ENCODE measurements around the gene DNAJC12. TPM values are rescaled to one million over a fixed set of nuclear protein-coding genes. Genes with fewer than 3 reads are reported as not detected.

Gene DNAJC12
- polyA plus RNA-seq, 1 of the 3 experiments (the other 2 are of a cell fraction): 7.9 TPM

GRCh38 chr10:67827811-67828210 lies 10.2 kb downstream of the DNAJC12 start:
- DNase-seq: no peak
- Histone ChIP-seq H3K36me3 (replicated peaks in 1 of 2; ENCODE audit: control insufficient read depth in 1 of 2, insufficient read depth in 2 of 2, low read length in 1 of 2) (no peaks in the 10 kb centered on the region), H3K27ac (ENCODE audit: low read depth in 2 of 2, low read length in 1 of 2) (no peak overlapping the region), H2AFZ (ENCODE audit: low read depth) (no peak overlapping the region), H3F3A (replicated peaks; ENCODE audit: insufficient read depth) (peaks cover 8% of the 10 kb centered on the region), H3K4me2 (no peak overlapping the region), H3K4me1 (ENCODE audit: control insufficient read depth in 1 of 2, insufficient read depth in 2 of 2, low read depth in 1 of 2, low read length in 1 of 2) (no peaks in the 10 kb centered on the region; a peak in 1 of 4 replicates), H3K4me3 (ENCODE audit: low read depth in 2 of 2, low read length in 1 of 2) (no peak overlapping the region), H4K20me1 (ENCODE audit: insufficient read depth) (no peaks in the 10 kb centered on the region), H3K79me2 (ENCODE audit: insufficient read depth) (no peaks in the 10 kb centered on the region), H3K27me3 (ENCODE audit: insufficient read depth) (no peaks in the 10 kb centered on the region), H3K9me2 (no peaks in the 10 kb centered on the region), H3K9ac (no peak overlapping the region), H3K9me3 (no peaks in the 10 kb centered on the region)
- ChIA-PET CTCF (no interaction called here), POLR2A (no interaction called here)
- WGBS (ENCODE audit: low lambda C conversion rate): 87% methylated on average over 3 of the region's 3 CpGs
- no peak for TF ChIP-seq TEAD4 (IDR thresholded peaks at IDR 0.05; ENCODE audit: borderline replicate concordance, insufficient read depth)

- no peak for TF ChIP-seq PBX3 (IDR thresholded peaks at IDR 0.05)
- TF ChIP-seq NFIC (IDR thresholded peaks at IDR 0.05; ENCODE audit: borderline replicate concordance): no peak
- TF ChIP-seq ZBTB33 (IDR thresholded peaks at IDR 0.05; ENCODE audit: borderline replicate concordance, low read depth): no peak
- no peak for TF ChIP-seq POLR2AphosphoS5 (IDR thresholded peaks at IDR 0.05; ENCODE audit: low read depth, low read length)
- no peak for TF ChIP-seq TEAD4 (IDR thresholded peaks at IDR 0.05; ENCODE audit: borderline replicate concordance, insufficient read depth)
- TF ChIP-seq TCF12 (IDR thresholded peaks at IDR 0.05): no peak
- no peak for TF ChIP-seq FOXM1 (IDR thresholded peaks at IDR 0.05; ENCODE audit: low read depth)
- TF ChIP-seq USF1 (IDR thresholded peaks at IDR 0.05; ENCODE audit: borderline replicate concordance, low read depth): no peak
- TF ChIP-seq MXI1 (IDR thresholded peaks at IDR 0.05; ENCODE audit: low read depth, low read length): no peak
- TF ChIP-seq GATA2 (CRISPR knock-in tag; IDR thresholded peaks at IDR 0.05): no peak
- 77% methylated on average over 3 of the region's 3 CpGs for WGBS (ENCODE audit: low lambda C conversion rate)
- Histone ChIP-seq H3K9me3 (no peaks in the 10 kb centered on the region), H3K79me2 (ENCODE audit: insufficient read depth) (no peaks in the 10 kb centered on the region), H3K36me3 (replicated peaks in 1 of 2; ENCODE audit: control insufficient read depth in 1 of 2, insufficient read depth in 2 of 2, low read length in 1 of 2) (no peaks in the 10 kb centered on the region), H3K4me2 (no peak overlapping the region), H3K9me2 (no peaks in the 10 kb centered on the region), H4K20me1 (ENCODE audit: insufficient read depth) (no peaks in the 10 kb centered on the region), H3F3A (replicated peaks; ENCODE audit: insufficient read depth) (peaks cover 17% of the 10 kb centered on the region), H2AFZ (ENCODE audit: low read depth) (no peak overlapping the region), H3K27me3 (ENCODE audit: insufficient read depth) (no peaks in the 10 kb centered on the region), H3K9ac (no peak overlapping the region), H3K27ac (ENCODE audit: low read depth in 2 of 2, low read length in 1 of 2) (no peak overlapping the region), H3K4me1 (ENCODE audit: control insufficient read depth in 1 of 2, insufficient read depth in 2 of 2, low read depth in 1 of 2, low read length in 1 of 2) (peaks cover 0 to 24% of the 10 kb centered on the region in 2 experiments; a peak in 1 of 4 replicates), H3K4me3 (ENCODE audit: low read depth in 2 of 2, low read length in 1 of 2) (no peak overlapping the region)
- DNase-seq: no peak
- CTCF ChIA-PET: no interaction called here
- POLR2A ChIA-PET: no interaction called here
Observed at GRCh38 chr10:67819768-67820204, 18.2 kb downstream of the DNAJC12 start.
